Endothelial cell of umbilical vein (primary cell): ENCODE data around the gene RBM18. TPM values are rescaled to one million over a fixed set of nuclear protein-coding genes. Genes with fewer than 3 reads are reported as not detected.

Experiments
- BruUV-seq: library from RNA; stranded (reverse); fragments of 400-500 nt; replicated peaks from 2 replicates; lab custom pipeline; 2021; lab: Mats Ljungman, UMichigan
- CTCF ChIA-PET: fragments of 300-600, 350-600 bp; sonication (Branson Sonifier 250); formaldehyde crosslinking; loops from one replicate; lab custom pipeline; 2021; ENCODE audit warnings: antibody characterized with exemption, inconsistent platforms; lab: Charles Lee
- POLR2A ChIA-PET: fragments of 300-600, 350-600 bp; sonication (Branson Sonifier 250); formaldehyde crosslinking; loops from one replicate; lab custom pipeline; 2021; ENCODE audit warnings: antibody characterized with exemption, inconsistent platforms; lab: Charles Lee
- DNase-seq: peaks from one replicate; pipeline ENCODE4 v3.0.0-alpha.2; 2011; ENCODE audit warnings: low read depth, low spot score
- FAIRE-seq: peaks from 2 replicates; lab custom pipeline; 2011; peaks lifted over from hg19 to GRCh38; lab: Jason Lieb, UNC
- H2AFZ ChIP-seq: 2 replicates; pipeline ENCODE4 v1.6.0; 2012; ENCODE audit warnings: low read depth, low read length, control low read depth, inconsistent platforms
- H3K27ac ChIP-seq: 2 replicates; pipeline ENCODE4 v1.5.1; 2011; ENCODE audit warnings: low read depth, mild to moderate bottlenecking, control low read depth, low read length, moderate library complexity; ENCODE audit not compliant: insufficient read depth
- H3K27me3 ChIP-seq, 2 experiments: 2 replicates each; pipeline versions ENCODE4 v1.6.0 to v1.6.1; 2011; ENCODE audit warnings: low read length in 2 of 2, mixed read lengths in 1 of 2; ENCODE audit not compliant: control insufficient read depth in 2 of 2, insufficient read depth in 2 of 2
- H3K36me3 ChIP-seq, 2 experiments: 2 replicates in 1 of 2; 3 replicates in 1 of 2; pipeline ENCODE4 v1.5.1; 2011; ENCODE audit warnings: low read length in 2 of 2, mild to moderate bottlenecking in 1 of 2, moderate library complexity in 1 of 2; ENCODE audit not compliant: control insufficient read depth in 2 of 2, insufficient read depth in 2 of 2; ENCODE audit errors: extremely low read depth in 1 of 2
- H3K4me1 ChIP-seq: 3 replicates; pipeline ENCODE4 v1.5.1; 2011; ENCODE audit warnings: mild to moderate bottlenecking, low read length; ENCODE audit not compliant: control insufficient read depth, insufficient read depth; ENCODE audit errors: extremely low read depth
- H3K4me2 ChIP-seq: 2 replicates; pipeline ENCODE4 v1.6.1; 2011; ENCODE audit warnings: low read length, control low read depth, mixed read lengths; ENCODE audit not compliant: insufficient read depth
- H3K4me3 ChIP-seq, 3 experiments: fragments of 200-600 bp in 1 of 3; sonication (generic), shearing (Covaris generic) in 1 of 3; replicated peaks in 1 of 3; 2 replicates each; pipeline ENCODE4 v1.5.1; 2011 to 2016; ENCODE audit warnings: control low read depth in 3 of 3, low read length in 3 of 3, mild to moderate bottlenecking in 2 of 3, inconsistent platforms in 1 of 3, low read depth in 1 of 3, moderate library complexity in 1 of 3; ENCODE audit not compliant: insufficient read depth in 1 of 3
- H3K79me2 ChIP-seq: 2 replicates; pipeline ENCODE4 v1.6.0; 2012; ENCODE audit warnings: low read length, inconsistent platforms; ENCODE audit not compliant: control insufficient read depth, insufficient read depth
- H3K9ac ChIP-seq: replicated peaks from 2 replicates; pipeline ENCODE3; 2011; ENCODE audit warnings: low read length, control low read depth; ENCODE audit not compliant: insufficient read depth; ENCODE audit errors: extremely low read depth
- H3K9me1 ChIP-seq: replicated peaks from 3 replicates; pipeline ENCODE4 v1.6.0; 2011; ENCODE audit warnings: mild to moderate bottlenecking, low read length; ENCODE audit not compliant: control insufficient read depth, insufficient read depth; ENCODE audit errors: extremely low read depth
- H3K9me3 ChIP-seq: replicated peaks from 2 replicates; pipeline ENCODE4 v1.5.1; 2012; ENCODE audit warnings: low read length, inconsistent platforms; ENCODE audit not compliant: control insufficient read depth, insufficient read depth
- H4K20me1 ChIP-seq: replicated peaks from 2 replicates; pipeline ENCODE3; 2011; ENCODE audit warnings: mild to moderate bottlenecking, low read length; ENCODE audit not compliant: control insufficient read depth, insufficient read depth; ENCODE audit errors: extremely low read depth
- EZH2 ChIP-seq: IDR thresholded peaks from 2 replicates; pipeline ENCODE4 v1.6.1; 2012; ENCODE audit warnings: borderline replicate concordance, low read depth, mild to moderate bottlenecking, moderate library complexity, low read length, inconsistent platforms; ENCODE audit not compliant: severe bottlenecking
- FOS ChIP-seq: IDR thresholded peaks from 2 replicates; pipeline ENCODE4 v1.6.1; 2011; ENCODE audit warnings: mild to moderate bottlenecking, low read length, moderate library complexity, borderline replicate concordance; ENCODE audit not compliant: insufficient read depth
- GATA2 ChIP-seq: IDR thresholded peaks from 2 replicates; pipeline ENCODE4 v1.7.0; 2011; ENCODE audit warnings: low read depth, mild to moderate bottlenecking, moderate library complexity, mixed read lengths, low read length; ENCODE audit not compliant: insufficient read length, insufficient read depth
- JUN ChIP-seq: IDR thresholded peaks from 2 replicates; pipeline ENCODE4 v1.6.1; 2011; ENCODE audit warnings: borderline replicate concordance, low read depth; ENCODE audit not compliant: insufficient read length, insufficient read depth
- MYC ChIP-seq: IDR thresholded peaks from one replicate; pipeline ENCODE4 v1.6.1; 2011; ENCODE audit warnings: mild to moderate bottlenecking, low read depth, low read length
- POLR2A ChIP-seq: IDR thresholded peaks from 2 replicates; pipeline ENCODE4 v1.6.1; 2012; ENCODE audit warnings: low read depth, mild to moderate bottlenecking, control low read depth, low read length
- POLR2AphosphoS5 ChIP-seq: IDR thresholded peaks from 2 replicates; pipeline ENCODE4 v1.6.1; 2012; ENCODE audit warnings: low read depth, mild to moderate bottlenecking, control low read depth, low read length, moderate library complexity; ENCODE audit not compliant: insufficient read depth
- dilution Hi-C: fragments of 300-500 bp; cut with MboI; formaldehyde crosslinking; loops from one replicate; pipeline ENCODE4 v1.15.0; 2019; ENCODE audit warnings: low sequenced_read_pairs; ENCODE audit not compliant: extremely low pct_ligation_motif_present
- intact Hi-C: fragments of 100-400 bp; cut with micrococcal nuclease; formaldehyde crosslinking; loops from one replicate; pipeline ENCODE4 v1.10.0; 2022
- polyA plus RNA-seq, 4 experiments: library from polyadenylated mRNA; depleted of rRNA in 3 of 4; stranded (reverse) in 3 of 4; unstranded in 1 of 4; fragments of >200 nt; gene quantifications; 2 replicates each; pipeline versions ENCODE4 v1.2.1 to v1.2.3, GENCODE V29; 2011 to 2012; ENCODE audit warnings: missing spikeins in 1 of 4
- total RNA-seq: library from RNA; stranded (reverse); gene quantifications from 2 replicates; pipeline ENCODE4 v1.2.3, GENCODE V29; 2021
- TF ChIP-seq, protein P1 (sequence below), 2 donors: IDR thresholded peaks; 1 replicate in 1 of 2; 2 replicates in 1 of 2; pipeline ENCODE4 v1.5.1; 2011; ENCODE audit warnings: low read length in 2 of 2, mild to moderate bottlenecking in 2 of 2, moderate library complexity in 2 of 2, control low read depth in 1 of 2, inconsistent platforms in 1 of 2, low read depth in 1 of 2; ENCODE audit not compliant: insufficient read depth in 1 of 2; ENCODE audit errors: extremely low read depth in 1 of 2

Gene RBM18
- total and polyA plus RNA-seq, 2 donors (not counting 3 experiments of a cell fraction or from before 2014, with no cell fraction given): 7.9 to 26.9 TPM

GRCh38 chr9:122217640-122218039 lies 47.0 kb downstream of the RBM18 start:
- no peaks in the 10 kb centered on the region for H4K20me1 ChIP-seq
- H3K9me1 ChIP-seq: no peaks in the 10 kb centered on the region
- ChIA-PET CTCF (no interaction called here), POLR2A (no interaction called here)
- FAIRE-seq (no peak), DNase-seq (no peak)
- H2AFZ ChIP-seq: no peak overlapping the region
- no peaks in the 10 kb centered on the region for H3K79me2 ChIP-seq
- BruUV-seq: no TSS peak
- no peaks in the 10 kb centered on the region for H3K36me3 ChIP-seq
- H3K4me2 ChIP-seq: no peak overlapping the region
- no peak overlapping the region for H3K9ac ChIP-seq
- peaks cover 19 to 27% of the 10 kb centered on the region in 2 experiments for H3K27me3 ChIP-seq
- peaks cover 9% of the 10 kb centered on the region for H3K4me1 ChIP-seq
- no peak for TF ChIP-seq FOS
- TF ChIP-seq EZH2: no peak
- no peak for TF ChIP-seq POLR2A
- H3K9me3 ChIP-seq: no peaks in the 10 kb centered on the region
- H3K27ac ChIP-seq: no peak overlapping the region
- H3K4me3 ChIP-seq: no peak overlapping the region
- intact Hi-C loops: no loop called here
- dilution Hi-C loops: no loop called here

DNA sequence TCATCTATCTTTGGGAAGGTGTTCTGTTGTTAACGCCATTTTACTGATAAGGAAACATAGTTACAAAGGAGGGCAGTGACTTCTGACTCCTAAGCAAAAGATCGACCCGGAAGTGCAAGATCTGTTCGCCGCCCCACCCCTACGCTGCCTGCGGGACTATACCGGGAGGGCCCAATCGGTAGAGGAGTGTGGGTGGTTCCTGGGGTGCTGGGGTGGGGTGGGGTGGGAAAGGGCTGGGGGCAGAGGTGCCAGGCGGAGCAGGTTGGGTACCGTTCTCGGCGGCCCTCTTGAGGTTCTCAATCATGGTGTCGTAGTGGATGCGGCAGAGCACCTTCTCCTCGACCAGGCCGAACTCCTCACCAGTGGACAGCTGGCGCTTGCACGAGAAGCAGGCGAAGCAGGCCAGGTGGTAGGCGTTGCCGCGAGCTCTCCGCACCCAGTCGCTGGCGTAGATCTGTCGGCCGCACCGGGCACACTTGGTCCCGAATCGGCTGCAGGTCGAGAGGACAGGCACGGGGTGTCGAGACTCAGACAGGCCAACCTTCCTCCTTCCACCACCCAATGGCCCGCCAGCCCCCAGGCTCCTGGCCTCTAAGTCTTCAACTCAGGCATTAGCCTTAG lies 47.7 kb downstream of the RBM18 start:
- peaks cover 19 to 34% of the 10 kb centered on the region in 2 experiments for H3K27me3 ChIP-seq
- no TSS peak for BruUV-seq
- no peaks in the 10 kb centered on the region for H3K79me2 ChIP-seq
- no peak for TF ChIP-seq EZH2
- TF ChIP-seq MYC: no peak
- TF ChIP-seq POLR2A: no peak
- TF ChIP-seq GATA2: no peak
- TF ChIP-seq, protein P1, sequence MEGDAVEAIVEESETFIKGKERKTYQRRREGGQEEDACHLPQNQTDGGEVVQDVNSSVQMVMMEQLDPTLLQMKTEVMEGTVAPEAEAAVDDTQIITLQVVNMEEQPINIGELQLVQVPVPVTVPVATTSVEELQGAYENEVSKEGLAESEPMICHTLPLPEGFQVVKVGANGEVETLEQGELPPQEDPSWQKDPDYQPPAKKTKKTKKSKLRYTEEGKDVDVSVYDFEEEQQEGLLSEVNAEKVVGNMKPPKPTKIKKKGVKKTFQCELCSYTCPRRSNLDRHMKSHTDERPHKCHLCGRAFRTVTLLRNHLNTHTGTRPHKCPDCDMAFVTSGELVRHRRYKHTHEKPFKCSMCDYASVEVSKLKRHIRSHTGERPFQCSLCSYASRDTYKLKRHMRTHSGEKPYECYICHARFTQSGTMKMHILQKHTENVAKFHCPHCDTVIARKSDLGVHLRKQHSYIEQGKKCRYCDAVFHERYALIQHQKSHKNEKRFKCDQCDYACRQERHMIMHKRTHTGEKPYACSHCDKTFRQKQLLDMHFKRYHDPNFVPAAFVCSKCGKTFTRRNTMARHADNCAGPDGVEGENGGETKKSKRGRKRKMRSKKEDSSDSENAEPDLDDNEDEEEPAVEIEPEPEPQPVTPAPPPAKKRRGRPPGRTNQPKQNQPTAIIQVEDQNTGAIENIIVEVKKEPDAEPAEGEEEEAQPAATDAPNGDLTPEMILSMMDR (IDR thresholded peaks at IDR 0.05; ENCODE audit: extremely low read depth in 1 of 2, insufficient read depth in 1 of 2, low read depth in 1 of 2, low read length in 2 of 2): no peak
- TF ChIP-seq FOS: no peak
- no peak for TF ChIP-seq JUN
- TF ChIP-seq POLR2AphosphoS5: no peak
- no peaks in the 10 kb centered on the region for H3K9me1 ChIP-seq
- H3K4me1 ChIP-seq: peaks cover 9% of the 10 kb centered on the region
- dilution Hi-C loops (no loop called here), intact Hi-C loops (no loop called here)
- H3K4me2 ChIP-seq: no peak overlapping the region
- ChIA-PET POLR2A (no interaction called here), CTCF (interaction anchor here (1.0 kb wide), 1 partner anchor 16 kb away, joined by 3 read pairs; no protein-coding TSS in a partner anchor)
- DNase-seq: no peak
- no peak for FAIRE-seq
- H3K36me3 ChIP-seq: no peaks in the 10 kb centered on the region
- no peak overlapping the region for H3K27ac ChIP-seq
- no peaks in the 10 kb centered on the region for H3K9me3 ChIP-seq
- no peak overlapping the region for H2AFZ ChIP-seq
- H4K20me1 ChIP-seq: no peaks in the 10 kb centered on the region
- H3K9ac ChIP-seq: no peak overlapping the region
- no peak overlapping the region for H3K4me3 ChIP-seq
